HG02610 (cell line): ENCODE measurements around the gene ZFP92.

ENCODE experiments used
- ATAC-seq: cut with Tn5 transposase; IDR thresholded peaks from one replicate; pipeline ENCODE4 v1.9.1; 2021; ENCODE audit warnings: mild to moderate bottlenecking, moderate library complexity; ENCODE audit not compliant: unreplicated experiment

The ZFP92 gene

DNA sequence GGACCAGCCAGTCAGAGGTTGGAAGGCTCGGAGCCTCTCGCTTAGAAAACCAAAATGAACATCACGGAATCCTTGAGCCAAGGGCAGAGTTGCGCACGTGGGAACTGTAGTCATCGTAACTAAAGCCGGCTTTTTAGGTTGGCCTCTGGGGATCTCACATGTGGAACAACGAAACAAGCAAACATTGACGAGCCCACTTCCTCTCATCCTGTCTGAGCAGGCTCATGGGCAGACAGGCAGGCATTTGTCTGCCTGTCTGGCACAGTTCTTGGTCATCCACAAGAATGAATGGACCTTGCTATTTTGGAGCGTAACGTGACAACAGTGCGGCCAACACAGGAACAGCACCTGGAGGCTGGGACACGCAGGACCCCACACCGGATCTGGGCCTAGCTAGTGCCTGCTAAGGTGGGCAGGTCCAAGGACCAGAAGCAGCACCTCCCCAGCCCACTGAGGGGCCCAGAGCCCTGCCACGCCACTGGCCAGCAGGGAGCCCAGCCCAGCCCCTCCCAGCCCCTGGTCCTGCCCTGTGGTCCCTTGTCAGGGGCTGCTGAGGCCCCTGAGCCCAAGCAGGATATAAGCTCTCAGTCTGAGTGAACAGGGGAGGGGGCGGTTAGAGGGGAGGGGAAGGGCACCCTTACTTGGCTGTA, 43.8 kb downstream of the ZFP92 start:
- no peak for ATAC-seq

- ATAC-seq: no peak
These were observed 44.3 kb downstream of the ZFP92 start for GRCh38 chrX:153455571-153455970.

GRCh38 chrX:153456161-153456560, 44.9 kb downstream of the ZFP92 start:
- no peak for ATAC-seq

GRCh38 chrX:153456704-153457103, 45.4 kb downstream of the ZFP92 start:
- ATAC-seq: no peak

DNA sequence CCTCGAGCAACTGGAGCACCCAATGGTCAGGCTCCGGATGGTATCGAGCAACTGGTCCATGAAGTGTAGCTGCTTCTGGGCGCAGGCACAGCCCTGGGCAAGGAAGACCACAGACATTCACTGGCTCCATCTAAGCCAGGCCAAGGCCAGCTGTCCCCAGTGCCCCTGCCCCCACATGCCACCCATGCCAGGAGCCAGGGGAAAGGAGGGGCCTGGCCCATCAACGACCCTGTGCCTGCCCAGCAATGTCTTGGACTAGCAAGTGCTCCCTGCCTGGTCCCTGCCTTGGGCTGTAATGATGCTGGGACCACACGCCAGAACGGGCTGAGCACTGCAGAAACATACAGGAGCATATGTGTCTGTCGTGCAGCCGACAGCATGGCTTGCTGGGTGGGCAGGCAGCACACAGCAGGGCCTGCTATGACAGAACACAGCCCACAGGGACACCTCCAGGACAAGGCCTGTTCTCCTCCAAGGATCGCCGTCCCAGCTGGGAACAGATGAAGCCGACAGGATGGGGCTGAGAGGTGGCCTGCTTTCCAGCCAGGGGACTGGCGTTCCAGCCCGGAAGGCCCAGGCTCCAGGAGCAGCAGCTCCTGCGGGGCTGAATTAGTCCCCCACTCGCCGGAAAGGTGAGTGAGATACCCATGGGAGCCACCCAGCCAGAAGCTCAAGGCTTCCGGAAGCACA, 46.0 kb downstream of the ZFP92 start:
- ATAC-seq: no peak

DNA sequence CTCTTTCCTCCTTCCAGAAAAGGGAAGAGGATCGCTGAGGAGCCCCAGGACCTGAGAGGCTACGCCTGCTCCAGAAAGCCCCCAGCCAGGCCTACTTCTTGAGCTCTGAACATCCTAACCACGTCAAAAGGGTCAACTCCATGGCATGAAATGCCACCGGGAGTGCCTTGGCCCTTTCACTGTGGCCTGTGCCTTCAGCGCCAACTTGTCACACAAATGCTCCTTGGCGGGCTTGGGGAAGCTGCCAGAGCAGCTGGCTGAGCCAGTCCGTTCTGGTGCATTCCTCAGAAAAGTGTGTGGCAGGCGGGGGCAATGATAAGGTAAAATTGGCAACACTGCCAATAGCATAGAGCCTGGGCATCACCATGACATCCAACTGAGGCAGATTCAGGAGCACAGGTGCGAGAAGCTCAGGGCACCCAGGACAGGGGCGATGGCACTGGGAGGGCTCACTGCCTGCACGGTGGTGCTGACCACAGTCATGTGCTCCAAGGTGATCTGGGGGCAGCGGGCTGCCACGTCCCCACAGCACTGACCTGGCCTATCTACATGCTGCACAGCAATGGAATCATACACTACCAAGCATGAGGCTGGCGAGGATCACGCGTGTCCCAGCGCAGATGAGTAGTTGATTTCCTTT, 46.7 kb downstream of the ZFP92 start:
- no peak for ATAC-seq

GRCh38 chrX:153458476-153458875, 47.2 kb downstream of the ZFP92 start:
- no peak for ATAC-seq

DNA sequence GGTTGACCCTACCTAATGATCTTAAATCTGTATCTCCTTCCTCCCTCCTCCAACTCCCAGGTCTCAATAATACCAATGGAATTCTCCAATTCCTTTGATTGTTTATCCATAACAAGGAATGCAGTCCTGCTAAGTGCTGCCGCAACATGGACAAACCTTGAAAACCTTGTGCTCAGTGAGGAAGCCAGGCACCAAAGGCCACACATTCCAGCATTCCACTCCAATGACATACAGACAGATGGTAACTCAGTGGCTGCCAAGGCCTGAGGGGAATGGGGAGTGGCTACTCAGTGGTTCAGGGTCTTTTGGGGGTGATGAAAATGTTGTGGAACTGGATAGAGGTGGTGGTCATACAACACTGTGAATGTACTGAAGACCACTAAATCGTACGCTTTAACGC, 48.7 kb downstream of the ZFP92 start:
- no peak for ATAC-seq

DNA sequence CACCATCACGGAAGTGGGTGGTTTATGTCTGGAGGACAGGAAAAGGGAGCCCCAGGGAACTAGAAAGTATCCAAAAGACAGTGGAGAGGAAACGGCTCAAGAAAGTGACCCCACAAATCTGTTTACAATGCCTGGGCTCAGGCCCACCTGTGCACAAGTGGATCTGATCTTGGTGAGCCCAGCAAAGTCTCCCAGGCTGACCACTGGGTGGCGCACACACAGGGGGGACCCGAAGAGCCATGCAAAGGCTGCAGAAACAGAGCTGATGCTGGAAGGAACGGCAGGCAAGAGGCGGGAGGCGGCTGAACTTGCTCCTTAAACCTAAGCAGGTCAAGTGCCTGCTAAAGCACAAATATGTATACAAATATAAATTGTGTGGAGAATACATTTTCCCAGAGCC, 49.6 kb downstream of the ZFP92 start:
- no peak for ATAC-seq
